ENCODE results near the gene CCT5.

The CCT5 gene

GRCh38 chr5:10201223-10201868, 48.7 kb upstream of the CCT5 start (continued):
- TF ChIP-seq, protein P1, sequence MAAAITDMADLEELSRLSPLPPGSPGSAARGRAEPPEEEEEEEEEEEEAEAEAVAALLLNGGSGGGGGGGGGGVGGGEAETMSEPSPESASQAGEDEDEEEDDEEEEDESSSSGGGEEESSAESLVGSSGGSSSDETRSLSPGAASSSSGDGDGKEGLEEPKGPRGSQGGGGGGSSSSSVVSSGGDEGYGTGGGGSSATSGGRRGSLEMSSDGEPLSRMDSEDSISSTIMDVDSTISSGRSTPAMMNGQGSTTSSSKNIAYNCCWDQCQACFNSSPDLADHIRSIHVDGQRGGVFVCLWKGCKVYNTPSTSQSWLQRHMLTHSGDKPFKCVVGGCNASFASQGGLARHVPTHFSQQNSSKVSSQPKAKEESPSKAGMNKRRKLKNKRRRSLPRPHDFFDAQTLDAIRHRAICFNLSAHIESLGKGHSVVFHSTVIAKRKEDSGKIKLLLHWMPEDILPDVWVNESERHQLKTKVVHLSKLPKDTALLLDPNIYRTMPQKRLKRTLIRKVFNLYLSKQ (tag by site-specific recombination; IDR thresholded peaks at IDR 0.05; ENCODE audit: borderline replicate concordance), result no peak
- no peak for TF ChIP-seq KLF9 (tag by site-specific recombination; IDR thresholded peaks at IDR 0.05; ENCODE audit: low read depth)
- TF ChIP-seq ZNF658 (tag by site-specific recombination; IDR thresholded peaks at IDR 0.05), result no peak
- TF ChIP-seq ZNF510 (tag by site-specific recombination; IDR thresholded peaks at IDR 0.05; ENCODE audit: insufficient replicate concordance), result no peak
- no peak for TF ChIP-seq ELK4 (IDR thresholded peaks at IDR 0.05; ENCODE audit: borderline replicate concordance, low read depth, low read length)
- no peak for TF ChIP-seq ZEB2 (tag by site-specific recombination; IDR thresholded peaks at IDR 0.05)
- TF ChIP-seq ZNF514 (tag by site-specific recombination; IDR thresholded peaks at IDR 0.05), result no peak
- no peak for TF ChIP-seq ZNF391 (tag by site-specific recombination; IDR thresholded peaks at IDR 0.05; ENCODE audit: borderline replicate concordance, low read depth)
- TF ChIP-seq ZNF488 (tag by site-specific recombination; IDR thresholded peaks at IDR 0.05), result no peak

DNA sequence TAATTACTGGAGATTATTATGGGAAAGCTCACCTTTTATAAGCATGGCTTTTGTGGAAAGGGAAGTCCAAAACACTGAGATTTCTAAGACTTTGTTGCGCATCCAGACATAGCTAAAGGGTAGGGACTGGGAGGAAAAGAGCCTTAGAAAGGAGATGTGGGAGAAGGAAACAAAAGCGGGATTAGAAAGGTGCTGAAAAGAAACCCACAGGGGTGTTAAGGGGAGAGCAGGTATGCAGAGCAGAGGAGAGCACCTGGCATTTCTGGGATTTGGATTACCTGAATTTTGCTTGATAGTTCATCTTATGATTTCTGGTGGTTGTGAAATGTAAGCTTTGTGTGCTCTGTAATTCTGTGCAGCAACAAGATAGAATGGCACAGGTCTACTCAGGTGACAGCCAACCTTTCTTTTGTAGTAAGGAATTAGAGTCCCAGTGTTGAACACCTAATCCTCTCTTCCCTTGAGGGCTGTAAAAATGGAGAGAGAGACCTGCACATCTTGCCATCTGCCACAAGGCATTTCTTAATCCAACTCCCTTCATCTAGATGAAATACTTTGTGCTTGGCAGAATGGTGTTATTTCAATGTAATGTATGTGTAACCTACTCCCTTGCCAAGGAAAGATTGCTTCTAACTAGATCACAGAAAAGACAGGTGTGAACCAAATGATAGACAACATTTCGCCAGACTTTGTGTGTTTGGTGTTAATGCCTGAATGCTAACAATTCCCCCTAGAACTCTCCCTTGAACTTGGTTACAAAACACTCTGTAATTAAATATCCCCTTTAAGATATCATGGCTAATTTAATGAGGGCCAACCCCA, 47.8 kb upstream of the CCT5 start:
- no peaks in the 10 kb centered on the region for H3K4me1 ChIP-seq (ENCODE audit: control insufficient read depth, insufficient read depth, low read length)

More for the DNA sequence above, 47.8 kb upstream of the CCT5 start:
- Histone ChIP-seq H3K9me3 (ENCODE audit: control insufficient read depth, insufficient read depth, low read depth, low read length) (no peaks in the 10 kb centered on the region), H3K36me3 (ENCODE audit: control insufficient read depth in 2 of 2, insufficient read depth in 1 of 2, low read length in 2 of 2) (no peaks in the 10 kb centered on the region), H3K27ac (ENCODE audit: extremely low read depth, low read depth, low read length) (no peak overlapping the region), H3K4me3 (ENCODE audit: low read depth, low read length) (no peak overlapping the region)
- POLR2A ChIA-PET, result no interaction called here
- CTCF ChIA-PET, result interaction anchor here (0.6 to 1.7 kb wide), 12 partner anchors 10 to 1213 kb away, joined by 3 to 8 read pairs (median 3); no protein-coding TSS in a partner anchor
- TF ChIP-seq ZNF214 (tag by site-specific recombination; IDR thresholded peaks at IDR 0.05; ENCODE audit: borderline replicate concordance), result no peak
- no peak for TF ChIP-seq SP2 (tag by site-specific recombination; IDR thresholded peaks at IDR 0.05)
- TF ChIP-seq ZNF549 (tag by site-specific recombination; IDR thresholded peaks at IDR 0.05), result no peak
- no peak for TF ChIP-seq ZNF768 (tag by site-specific recombination; IDR thresholded peaks at IDR 0.05)
- TF ChIP-seq ZNF121 (tag by site-specific recombination; IDR thresholded peaks at IDR 0.05), result no peak
- TF ChIP-seq IKZF3 (tag by site-specific recombination; IDR thresholded peaks at IDR 0.05), result no peak
- TF ChIP-seq, protein P2, sequence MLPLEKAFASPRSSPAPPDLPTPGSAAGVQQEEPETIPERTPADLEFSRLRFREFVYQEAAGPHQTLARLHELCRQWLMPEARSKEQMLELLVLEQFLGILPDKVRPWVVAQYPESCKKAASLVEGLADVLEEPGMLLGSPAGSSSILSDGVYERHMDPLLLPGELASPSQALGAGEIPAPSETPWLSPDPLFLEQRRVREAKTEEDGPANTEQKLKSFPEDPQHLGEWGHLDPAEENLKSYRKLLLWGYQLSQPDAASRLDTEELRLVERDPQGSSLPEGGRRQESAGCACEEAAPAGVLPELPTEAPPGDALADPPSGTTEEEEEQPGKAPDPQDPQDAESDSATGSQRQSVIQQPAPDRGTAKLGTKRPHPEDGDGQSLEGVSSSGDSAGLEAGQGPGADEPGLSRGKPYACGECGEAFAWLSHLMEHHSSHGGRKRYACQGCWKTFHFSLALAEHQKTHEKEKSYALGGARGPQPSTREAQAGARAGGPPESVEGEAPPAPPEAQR (tag by site-specific recombination; IDR thresholded peaks at IDR 0.05), result no peak
- TF ChIP-seq ZNF354C (tag by site-specific recombination; IDR thresholded peaks at IDR 0.05; ENCODE audit: borderline replicate concordance, low read depth), result no peak
- TF ChIP-seq ZNF404 (tag by site-specific recombination; IDR thresholded peaks at IDR 0.05), result no peak
- no peak for TF ChIP-seq ZNF514 (tag by site-specific recombination; IDR thresholded peaks at IDR 0.05)
- TF ChIP-seq ZNF18 (tag by site-specific recombination; IDR thresholded peaks at IDR 0.05), result no peak
- no peak for TF ChIP-seq WT1 (tag by site-specific recombination; IDR thresholded peaks at IDR 0.05)
- TF ChIP-seq ZNF610 (tag by site-specific recombination; IDR thresholded peaks at IDR 0.05; ENCODE audit: borderline replicate concordance), result no peak
- TF ChIP-seq ZNF704 (tag by site-specific recombination; IDR thresholded peaks at IDR 0.05), result no peak
- no peak for TF ChIP-seq ZNF223 (tag by site-specific recombination; IDR thresholded peaks at IDR 0.05)
- no peak for TF ChIP-seq ZNF473 (tag by site-specific recombination; IDR thresholded peaks at IDR 0.05)
